Measurements from ENCODE around the gene RAB37. TPM values are rescaled to one million over a fixed set of nuclear protein-coding genes. Genes with fewer than 3 reads are reported as not detected.

Gene RAB37
- total RNA-seq, 1 donor from 2014 or later: 1.3 TPM

GRCh38 chr17:74728033-74728701 lies 8.9 kb upstream of the RAB37 start:
- no peak for DNase-seq (ENCODE audit: low spot score)

- no peak for DNase-seq (ENCODE audit: low spot score)
These were observed 8.4 kb upstream of the RAB37 start for GRCh38 chr17:74728702-74729075.

- no peak for DNase-seq (ENCODE audit: low spot score)
These were observed 7.7 kb upstream of the RAB37 start for GRCh38 chr17:74729368-74729767.

- DNase-seq (ENCODE audit: low spot score): no peak
These were observed 7.2 kb upstream of the RAB37 start for GRCh38 chr17:74729866-74730265.

GRCh38 chr17:74730491-74731346 lies 6.3 kb upstream of the RAB37 start:
- DNase-seq (ENCODE audit: low spot score): no peak

- no peak for DNase-seq (ENCODE audit: low spot score)
These were observed 5.8 kb upstream of the RAB37 start for GRCh38 chr17:74731347-74731605.

GRCh38 chr17:74732042-74732867 lies 4.8 kb upstream of the RAB37 start:
- DNase-seq (ENCODE audit: low spot score): no peak

- no peak for DNase-seq (ENCODE audit: low spot score)
These were observed 3.5 kb upstream of the RAB37 start for GRCh38 chr17:74733365-74734122.

- no peak for DNase-seq (ENCODE audit: low spot score)
These were observed 2.8 kb upstream of the RAB37 start for GRCh38 chr17:74734256-74734655.

GRCh38 chr17:74737299-74738050 lies 419 bp downstream of the RAB37 start:
- no peak for DNase-seq (ENCODE audit: low spot score)

- no peak for DNase-seq (ENCODE audit: low spot score)
These were observed 1.3 kb downstream of the RAB37 start for GRCh38 chr17:74738051-74738996.

GRCh38 chr17:74739227-74739831 lies 2.3 kb downstream of the RAB37 start:
- no peak for DNase-seq (ENCODE audit: low spot score)

GRCh38 chr17:74740173-74740572 lies 3.1 kb downstream of the RAB37 start:
- DNase-seq (ENCODE audit: low spot score): no peak

GRCh38 chr17:74740641-74741387 lies 3.8 kb downstream of the RAB37 start:
- DNase-seq (ENCODE audit: low spot score): no peak

GRCh38 chr17:74742153-74742515 lies 5.1 kb downstream of the RAB37 start:
- DNase-seq (ENCODE audit: low spot score): no peak

- no peak for DNase-seq (ENCODE audit: low spot score)
These were observed 6.0 kb downstream of the RAB37 start for GRCh38 chr17:74742978-74743545.

- DNase-seq (ENCODE audit: low spot score): no peak
These were observed 6.7 kb downstream of the RAB37 start for GRCh38 chr17:74743755-74744154.

GRCh38 chr17:74744349-74744713 lies 7.3 kb downstream of the RAB37 start:
- DNase-seq (ENCODE audit: low spot score): no peak

Measured in mesenteric fat pad (tissue), 1 donor.